Left lung (tissue), 10 donors: ENCODE measurements around the gene AGAP1. TPM values are rescaled to one million over a fixed set of nuclear protein-coding genes. Genes with fewer than 3 reads are reported as not detected.

Source experiments
- ATAC-seq: fragments of 200-7000 bp; cut with Tn5 transposase; one replicate; pipeline ENCODE4 v1.9.1; 2020; ENCODE audit warnings: moderate library complexity
- DNase-seq, 4 donors: peaks; one replicate each; pipeline ENCODE4 v3.0.0-alpha.2; 2013 to 2020
- H3K27ac ChIP-seq, 2 donors: fragments of 200-600 bp; sonication (generic) in 1 of 2; one replicate each; pipeline versions ENCODE4 v1.5.0 to v1.8.0; 2020 to 2021
- H3K27me3 ChIP-seq, 2 donors: fragments of 200-600 bp; sonication (generic) in 1 of 2; one replicate each; pipeline versions ENCODE4 v1.5.0 to v1.8.0; 2020 to 2021
- H3K36me3 ChIP-seq, 2 donors: fragments of 200-600 bp; sonication (generic) in 1 of 2; one replicate each; pipeline versions ENCODE4 v1.5.0 to v1.8.0; 2020 to 2021
- H3K4me1 ChIP-seq, 2 donors: fragments of 200-600 bp; one replicate each; pipeline ENCODE4 v1.8.0; 2021
- H3K4me3 ChIP-seq, 2 donors: fragments of 200-600 bp; sonication (generic) in 1 of 2; one replicate each; pipeline versions ENCODE4 v1.5.0 to v1.8.0; 2020 to 2021; ENCODE audit warnings: mild to moderate bottlenecking in 1 of 2
- H3K9me3 ChIP-seq, 2 donors: fragments of 200-600 bp; sonication (generic) in 1 of 2; one replicate each; pipeline versions ENCODE4 v1.5.0 to v1.8.0; 2020 to 2021
- CTCF ChIP-seq, 2 donors: fragments of 200-600 bp; sonication (generic) in 1 of 2; IDR thresholded peaks; one replicate each; pipeline versions ENCODE4 v1.5.0 to v1.8.0; 2021; ENCODE audit warnings: antibody characterized with exemption in 2 of 2
- intact Hi-C, 2 donors: fragments of 100-400 bp; cut with DNase I; formaldehyde crosslinking; loops; one replicate each; pipeline versions ENCODE4 v1.11.2 to v1.14.2; 2022
- polyA plus RNA-seq, 6 donors: library from polyadenylated mRNA; unstranded; fragments of 120-200 nt; gene quantifications; one replicate each; pipeline ENCODE4 v1.2.1, GENCODE V29; 2013; ENCODE audit not compliant: insufficient read length in 6 of 6
- total RNA-seq, 2 donors: library from RNA; stranded (reverse); fragmentation: NEBNext Ultra II Directional; extraction: Animal tissue kit (Norgen Biotek cat#: 25700); gene quantifications; one replicate each; pipeline ENCODE4 v1.2.1, GENCODE V29; 2021
- donor health status: DM: no; HTN: yes; CAD: no.
- donor health status: DM: no; HTN: no; CAD: no.

The AGAP1 gene
- total and polyA plus RNA-seq, 8 donors: 13.1 to 25.4 (median 22.4) TPM

GRCh38 chr2:235844561-235844960, 350.7 kb downstream of the AGAP1 start:
- DNase-seq (no peak), ATAC-seq (no peak)
- Histone ChIP-seq H3K27ac (no peak overlapping the region), H3K9me3 (no peaks in the 10 kb centered on the region), H3K4me1 (no peaks in the 10 kb centered on the region), H3K4me3 (no peak overlapping the region), H3K27me3 (no peaks in the 10 kb centered on the region), H3K36me3 (no peaks in the 10 kb centered on the region)
- intact Hi-C loops: no loop called here
- TF ChIP-seq CTCF (IDR thresholded peaks at IDR 0.05): no peak

- Histone ChIP-seq H3K36me3 (no peaks in the 10 kb centered on the region), H3K4me3 (no peak overlapping the region), H3K9me3 (no peaks in the 10 kb centered on the region), H3K27me3 (no peaks in the 10 kb centered on the region), H3K4me1 (no peaks in the 10 kb centered on the region), H3K27ac (no peak overlapping the region)
- ATAC-seq: no peak
- TF ChIP-seq CTCF (IDR thresholded peaks at IDR 0.05): no peak
- intact Hi-C loops: no loop called here
- no peak for DNase-seq
Observed at GRCh38 chr2:235845245-235845644, 351.4 kb downstream of the AGAP1 start.

GRCh38 chr2:235847576-235847975, 353.7 kb downstream of the AGAP1 start:
- Histone ChIP-seq H3K36me3 (no peaks in the 10 kb centered on the region), H3K4me3 (no peak overlapping the region), H3K9me3 (no peaks in the 10 kb centered on the region), H3K4me1 (no peaks in the 10 kb centered on the region), H3K27me3 (no peaks in the 10 kb centered on the region), H3K27ac (no peak overlapping the region)
- no peak for ATAC-seq
- intact Hi-C loops: no loop called here
- no peak for TF ChIP-seq CTCF (IDR thresholded peaks at IDR 0.05)
- no peak for DNase-seq

GRCh38 chr2:235848055-235848454, 354.2 kb downstream of the AGAP1 start:
- H3K4me1 ChIP-seq: no peaks in the 10 kb centered on the region
- intact Hi-C loops: no loop called here
- no peak overlapping the region for H3K27ac ChIP-seq

GRCh38 chr2:235848946-235849345, 355.1 kb downstream of the AGAP1 start:
- no peak for TF ChIP-seq CTCF (IDR thresholded peaks at IDR 0.05)

More at GRCh38 chr2:235848055-235848454, 354.2 kb downstream of the AGAP1 start:
- Histone ChIP-seq H3K36me3 (no peaks in the 10 kb centered on the region), H3K4me3 (no peak overlapping the region), H3K9me3 (no peaks in the 10 kb centered on the region), H3K27me3 (no peaks in the 10 kb centered on the region)
- TF ChIP-seq CTCF (IDR thresholded peaks at IDR 0.05): no peak
- DNase-seq (no peak), ATAC-seq (no peak)

More at GRCh38 chr2:235848946-235849345, 355.1 kb downstream of the AGAP1 start:
- Histone ChIP-seq H3K9me3 (no peaks in the 10 kb centered on the region), H3K4me3 (no peak overlapping the region), H3K4me1 (no peaks in the 10 kb centered on the region), H3K27ac (no peak overlapping the region), H3K27me3 (no peaks in the 10 kb centered on the region), H3K36me3 (no peaks in the 10 kb centered on the region)
- DNase-seq: no peak
- intact Hi-C loops: no loop called here
- no peak for ATAC-seq
